Vagina (tissue), 2 donors: ENCODE measurements around the gene COTL1. TPM values are rescaled to one million over a fixed set of nuclear protein-coding genes. Genes with fewer than 3 reads are reported as not detected.

Source experiments
- DNase-seq, 2 donors: peaks; one replicate each; pipeline ENCODE4 v3.0.0-alpha.2; 2017; ENCODE audit errors: extremely low spot score in 2 of 2
- H3K27ac ChIP-seq: fragments of 200-600 bp; sonication (generic); one replicate; pipeline ENCODE4 v1.5.1; 2019
- H3K27me3 ChIP-seq: fragments of 200-600 bp; sonication (generic); one replicate; pipeline ENCODE4 v1.5.1; 2019
- H3K36me3 ChIP-seq, 2 donors: fragments of 200-600 bp; sonication (generic); one replicate each; pipeline ENCODE4 v1.5.1; 2017 to 2019
- H3K4me1 ChIP-seq: fragments of 200-600 bp; sonication (generic); one replicate; pipeline ENCODE4 v1.5.1; 2019
- H3K4me3 ChIP-seq, 2 donors: fragments of 200-600 bp; sonication (generic); 1 replicate in 1 of 2; 2 replicates in 1 of 2; pipeline ENCODE4 v1.5.1; 2016 to 2019
- H3K9me3 ChIP-seq: fragments of 200-600 bp; sonication (generic); one replicate; pipeline ENCODE4 v1.5.1; 2019
- CTCF ChIP-seq, 3 experiments: fragments of 450-650 bp in 2 of 3; fragments of 200-600 bp in 1 of 3; sonication (generic) in 1 of 3; IDR thresholded peaks; one replicate each; pipeline ENCODE4 v1.5.1; 2017 to 2019; ENCODE audit warnings: antibody characterized with exemption in 3 of 3, mild to moderate bottlenecking in 2 of 3, moderate library complexity in 2 of 3
- POLR2A ChIP-seq, 2 donors: fragments of 450-650 bp; IDR thresholded peaks; one replicate each; pipeline ENCODE4 v1.6.1; 2017; ENCODE audit warnings: antibody characterized with exemption in 2 of 2, mild to moderate bottlenecking in 2 of 2, moderate library complexity in 2 of 2
- POLR2AphosphoS5 ChIP-seq, 2 donors: sonication (generic); formaldehyde crosslinking; IDR thresholded peaks; one replicate each; pipeline ENCODE4 v1.9.0; 2017; ENCODE audit warnings: antibody characterized with exemption in 2 of 2, mild to moderate bottlenecking in 2 of 2, low read depth in 1 of 2; ENCODE audit not compliant: insufficient read depth in 1 of 2
- intact Hi-C: fragments of 100-400 bp; cut with DNase I; formaldehyde crosslinking; loops from one replicate; pipeline ENCODE4 v1.15.1; 2023
- total RNA-seq: library from RNA; depleted of rRNA; stranded (reverse); fragments of >200 nt; gene quantifications from one replicate; pipeline ENCODE4 v1.2.3, GENCODE V29; 2016

Gene COTL1
- total RNA-seq, 1 donor from 2014 or later, result 67.8 TPM

GRCh38 chr16:84531671-84532111, 86.2 kb downstream of the COTL1 start:
- intact Hi-C loops, result no loop called here

GRCh38 chr16:84530590-84530989, 87.3 kb downstream of the COTL1 start:
- no peak overlapping the region for H3K27ac ChIP-seq
- no peaks in the 10 kb centered on the region for H3K36me3 ChIP-seq
- no peak for TF ChIP-seq POLR2A (IDR thresholded peaks at IDR 0.05)
- TF ChIP-seq CTCF (IDR thresholded peaks at IDR 0.05), result no peak
- H3K4me3 ChIP-seq, result no peak overlapping the region
- no peak for DNase-seq
- no peaks in the 10 kb centered on the region for H3K27me3 ChIP-seq
- intact Hi-C loops, result no loop called here
- H3K9me3 ChIP-seq, result no peaks in the 10 kb centered on the region
- peaks cover 54% of the 10 kb centered on the region for H3K4me1 ChIP-seq

More at GRCh38 chr16:84531671-84532111, 86.2 kb downstream of the COTL1 start:
- Histone ChIP-seq H3K27me3 (no peaks in the 10 kb centered on the region), H3K4me3 (no peak overlapping the region), H3K4me1 (peaks cover 50% of the 10 kb centered on the region), H3K36me3 (no peaks in the 10 kb centered on the region), H3K27ac (peak overlapping the region; percentile 55), H3K9me3 (no peaks in the 10 kb centered on the region)
- no peak for DNase-seq
- no peak for TF ChIP-seq CTCF (IDR thresholded peaks at IDR 0.05)
- TF ChIP-seq POLR2AphosphoS5 (IDR thresholded peaks at IDR 0.05; ENCODE audit: insufficient read depth in 1 of 2, low read depth in 1 of 2), result no peak
- no peak for TF ChIP-seq POLR2A (IDR thresholded peaks at IDR 0.05)

- intact Hi-C loops, result no loop called here
- H3K4me1 ChIP-seq, result peaks cover 54% of the 10 kb centered on the region
- no peaks in the 10 kb centered on the region for H3K9me3 ChIP-seq
- H3K36me3 ChIP-seq, result no peaks in the 10 kb centered on the region
- DNase-seq, result no peak
- no peak overlapping the region for H3K4me3 ChIP-seq
- no peaks in the 10 kb centered on the region for H3K27me3 ChIP-seq
- TF ChIP-seq CTCF (IDR thresholded peaks at IDR 0.05), result no peak
- no peak for TF ChIP-seq POLR2AphosphoS5 (IDR thresholded peaks at IDR 0.05; ENCODE audit: insufficient read depth in 1 of 2, low read depth in 1 of 2)
- TF ChIP-seq POLR2A (IDR thresholded peaks at IDR 0.05), result no peak
- H3K27ac ChIP-seq, result no peak overlapping the region
Measured at GRCh38 chr16:84529607-84530006, 88.3 kb downstream of the COTL1 start.

GRCh38 chr16:84528322-84528721, 89.6 kb downstream of the COTL1 start:
- no peaks in the 10 kb centered on the region for H3K9me3 ChIP-seq
- TF ChIP-seq POLR2A (IDR thresholded peaks at IDR 0.05), result no peak
- TF ChIP-seq CTCF (IDR thresholded peaks at IDR 0.05), result no peak
- no peak for TF ChIP-seq POLR2AphosphoS5 (IDR thresholded peaks at IDR 0.05; ENCODE audit: insufficient read depth in 1 of 2, low read depth in 1 of 2)
- intact Hi-C loops, result no loop called here
- DNase-seq, result no peak
- no peak overlapping the region for H3K27ac ChIP-seq
- no peaks in the 10 kb centered on the region for H3K36me3 ChIP-seq
- no peak overlapping the region for H3K4me3 ChIP-seq
- H3K4me1 ChIP-seq, result peaks cover 47% of the 10 kb centered on the region
- no peaks in the 10 kb centered on the region for H3K27me3 ChIP-seq

GRCh38 chr16:84527532-84528269, 90.2 kb downstream of the COTL1 start:
- Histone ChIP-seq H3K36me3 (no peaks in the 10 kb centered on the region), H3K27ac (peak overlapping the region; percentile 69), H3K9me3 (no peaks in the 10 kb centered on the region), H3K4me3 (peak overlapping the region in 1 of 2 donors; percentile 20), H3K4me1 (peaks cover 41% of the 10 kb centered on the region), H3K27me3 (no peaks in the 10 kb centered on the region)
- no peak for DNase-seq
- TF ChIP-seq POLR2AphosphoS5 (IDR thresholded peaks at IDR 0.05; ENCODE audit: insufficient read depth in 1 of 2, low read depth in 1 of 2) (no peak), CTCF (IDR thresholded peaks at IDR 0.05) (no peak), POLR2A (IDR thresholded peaks at IDR 0.05) (no peak)
- intact Hi-C loops, result no loop called here
